GM12873 (cell line): ENCODE data around the gene VEGFA.

Source experiments
- TF ChIP-seq, protein P1 (sequence below): IDR thresholded peaks from 2 replicates; pipeline ENCODE4 v1.5.1; 2012; ENCODE audit warnings: low read depth, mild to moderate bottlenecking, moderate library complexity, low read length, control low read depth; ENCODE audit not compliant: insufficient read depth; ENCODE audit errors: missing control alignments

Gene VEGFA

DNA sequence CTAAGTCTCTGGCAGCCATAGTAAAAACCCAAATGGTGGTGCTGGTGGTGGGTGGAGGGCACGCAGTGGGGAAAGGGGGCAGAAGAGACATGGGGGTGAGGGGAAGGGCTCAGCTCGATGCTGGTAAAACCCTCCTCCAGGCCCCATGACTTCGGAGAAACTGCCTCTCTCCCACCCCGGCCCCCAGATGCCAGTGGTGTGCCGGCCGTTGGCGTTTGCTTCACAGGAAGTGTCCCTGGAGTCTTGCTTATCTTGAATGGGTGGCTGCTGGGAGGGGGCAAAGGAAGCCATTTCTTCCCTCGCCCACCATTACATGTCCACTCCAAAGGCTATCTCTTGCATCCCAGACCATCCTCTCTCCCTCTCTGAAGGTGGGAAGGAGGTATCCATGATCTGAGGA, 25.4 kb downstream of the VEGFA start:
- TF ChIP-seq, protein P1, sequence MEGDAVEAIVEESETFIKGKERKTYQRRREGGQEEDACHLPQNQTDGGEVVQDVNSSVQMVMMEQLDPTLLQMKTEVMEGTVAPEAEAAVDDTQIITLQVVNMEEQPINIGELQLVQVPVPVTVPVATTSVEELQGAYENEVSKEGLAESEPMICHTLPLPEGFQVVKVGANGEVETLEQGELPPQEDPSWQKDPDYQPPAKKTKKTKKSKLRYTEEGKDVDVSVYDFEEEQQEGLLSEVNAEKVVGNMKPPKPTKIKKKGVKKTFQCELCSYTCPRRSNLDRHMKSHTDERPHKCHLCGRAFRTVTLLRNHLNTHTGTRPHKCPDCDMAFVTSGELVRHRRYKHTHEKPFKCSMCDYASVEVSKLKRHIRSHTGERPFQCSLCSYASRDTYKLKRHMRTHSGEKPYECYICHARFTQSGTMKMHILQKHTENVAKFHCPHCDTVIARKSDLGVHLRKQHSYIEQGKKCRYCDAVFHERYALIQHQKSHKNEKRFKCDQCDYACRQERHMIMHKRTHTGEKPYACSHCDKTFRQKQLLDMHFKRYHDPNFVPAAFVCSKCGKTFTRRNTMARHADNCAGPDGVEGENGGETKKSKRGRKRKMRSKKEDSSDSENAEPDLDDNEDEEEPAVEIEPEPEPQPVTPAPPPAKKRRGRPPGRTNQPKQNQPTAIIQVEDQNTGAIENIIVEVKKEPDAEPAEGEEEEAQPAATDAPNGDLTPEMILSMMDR, result no peak

DNA sequence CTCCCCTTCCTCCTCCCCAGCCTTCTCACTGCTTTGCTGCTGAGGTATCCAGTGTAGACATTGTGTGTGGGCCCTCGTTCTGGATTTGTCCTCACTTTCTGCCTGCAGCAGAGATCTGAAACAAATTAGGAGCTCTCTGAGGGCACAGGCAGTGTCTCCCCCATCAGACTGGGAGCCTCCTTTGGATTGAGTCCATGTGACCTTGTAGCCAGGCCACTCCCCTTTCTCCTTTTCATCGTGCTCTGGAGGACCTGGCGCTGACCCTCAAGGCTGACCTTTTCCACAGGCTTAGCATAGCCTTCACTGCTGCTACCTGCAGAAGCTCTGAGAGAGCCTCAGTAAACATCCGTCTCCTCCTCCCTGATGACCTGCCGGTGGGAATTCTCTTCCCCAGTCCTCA, 26.2 kb downstream of the VEGFA start:
- TF ChIP-seq, protein P1, result no peak

DNA sequence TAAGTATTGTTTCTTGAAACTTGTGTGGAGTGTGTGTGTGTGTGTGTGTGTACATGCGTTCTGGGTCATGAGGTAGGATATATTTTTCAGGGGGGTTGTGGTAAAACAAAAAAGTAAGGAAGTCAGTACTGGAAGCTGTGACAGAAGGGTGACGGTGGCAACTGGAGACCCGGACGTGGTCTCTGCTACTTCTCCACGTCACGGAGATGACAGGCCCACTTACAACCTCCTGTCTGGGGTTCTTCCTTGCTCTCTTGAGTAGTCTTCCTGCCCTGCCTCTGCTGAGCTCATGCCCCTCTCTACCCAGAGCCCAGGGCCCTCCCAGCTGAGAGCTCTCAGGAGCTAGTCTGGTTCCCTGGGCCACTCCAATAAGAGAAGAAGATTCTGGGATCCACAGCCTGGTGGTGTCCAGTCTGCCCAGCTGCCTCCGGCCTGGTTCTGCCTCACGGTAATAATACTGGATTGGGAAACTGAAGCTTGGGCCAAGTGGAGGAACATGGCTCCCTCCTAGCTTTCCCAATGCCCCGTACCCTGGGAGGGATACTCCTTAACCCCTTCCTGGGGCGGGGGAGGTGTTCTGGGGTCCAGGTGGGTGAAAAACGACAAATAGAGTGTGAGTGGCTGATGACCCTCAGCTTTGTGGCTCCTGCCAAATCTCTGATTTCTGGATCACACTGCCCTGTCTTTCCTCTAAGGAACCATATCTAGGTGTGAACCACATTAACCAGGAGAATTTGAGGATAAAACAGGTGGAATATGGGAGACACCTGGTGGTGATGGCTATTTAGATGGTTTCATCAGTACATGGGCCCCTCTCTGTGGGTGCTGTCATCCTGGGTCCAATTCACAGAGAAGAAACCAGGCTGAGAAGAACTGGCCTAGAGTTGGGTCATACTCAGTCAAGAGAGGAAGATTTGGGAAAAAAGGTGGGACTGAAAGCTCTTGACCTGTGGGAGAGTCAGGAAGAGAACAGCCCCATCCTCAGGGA, 27.2 kb downstream of the VEGFA start:
- TF ChIP-seq, protein P1, result no peak

DNA sequence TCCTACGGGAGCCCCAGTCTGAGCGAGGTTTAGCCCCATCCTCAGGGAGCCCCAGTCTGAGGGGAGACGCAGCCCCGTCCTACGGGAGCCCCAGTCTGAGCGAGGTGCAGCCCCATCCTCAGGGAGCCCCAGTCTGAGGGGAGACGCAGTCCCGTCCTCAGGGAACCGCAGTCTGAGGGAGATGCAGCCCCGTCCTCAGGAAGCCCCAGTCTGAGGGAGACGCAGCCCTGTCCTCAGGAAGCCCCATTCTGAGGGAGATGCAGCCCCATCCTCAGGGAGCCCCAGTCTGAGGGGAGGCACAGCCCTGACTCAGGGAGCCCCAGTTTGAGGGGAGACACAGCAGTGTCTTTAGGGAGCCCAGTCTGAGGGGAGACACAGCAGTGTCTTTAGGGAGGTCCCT, 27.9 kb downstream of the VEGFA start:
- TF ChIP-seq, protein P1, result no peak

DNA sequence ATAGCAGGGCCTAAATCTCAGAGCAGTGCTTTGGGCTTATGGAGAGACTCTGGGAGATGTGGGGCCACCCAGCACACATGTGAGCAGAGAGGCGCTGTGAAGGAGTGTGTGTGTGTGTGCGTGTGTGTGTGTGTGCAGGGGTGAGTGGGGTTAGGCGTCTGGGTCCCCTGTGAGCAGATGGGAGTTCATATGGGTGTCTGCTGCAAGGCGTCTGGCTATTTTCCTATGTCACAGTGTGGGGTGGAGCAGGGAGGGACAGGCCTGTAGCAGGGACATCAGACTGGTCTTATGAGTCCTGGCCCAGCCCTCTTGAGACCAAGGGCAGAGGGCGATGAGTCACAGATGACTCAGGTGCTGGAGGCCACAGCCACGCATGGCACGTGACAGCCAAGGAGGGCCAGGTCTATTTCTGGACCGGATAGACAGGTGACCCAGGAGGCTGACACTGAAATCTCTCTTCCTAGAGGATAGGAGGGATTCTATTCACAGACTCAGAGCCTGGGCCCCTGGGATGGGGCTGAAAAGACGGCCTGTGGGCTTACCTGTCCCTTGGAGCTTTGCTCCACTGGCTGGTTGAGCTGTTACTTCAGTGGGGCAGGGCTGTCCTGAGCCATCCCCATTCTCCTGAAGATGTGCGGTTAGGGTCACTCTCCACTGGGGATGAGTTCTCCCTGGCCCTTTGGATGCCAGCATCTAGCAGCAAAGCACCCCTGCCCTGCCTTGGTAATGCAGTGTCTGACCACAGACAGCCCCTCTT, 28.9 kb downstream of the VEGFA start:
- TF ChIP-seq, protein P1, result no peak

DNA sequence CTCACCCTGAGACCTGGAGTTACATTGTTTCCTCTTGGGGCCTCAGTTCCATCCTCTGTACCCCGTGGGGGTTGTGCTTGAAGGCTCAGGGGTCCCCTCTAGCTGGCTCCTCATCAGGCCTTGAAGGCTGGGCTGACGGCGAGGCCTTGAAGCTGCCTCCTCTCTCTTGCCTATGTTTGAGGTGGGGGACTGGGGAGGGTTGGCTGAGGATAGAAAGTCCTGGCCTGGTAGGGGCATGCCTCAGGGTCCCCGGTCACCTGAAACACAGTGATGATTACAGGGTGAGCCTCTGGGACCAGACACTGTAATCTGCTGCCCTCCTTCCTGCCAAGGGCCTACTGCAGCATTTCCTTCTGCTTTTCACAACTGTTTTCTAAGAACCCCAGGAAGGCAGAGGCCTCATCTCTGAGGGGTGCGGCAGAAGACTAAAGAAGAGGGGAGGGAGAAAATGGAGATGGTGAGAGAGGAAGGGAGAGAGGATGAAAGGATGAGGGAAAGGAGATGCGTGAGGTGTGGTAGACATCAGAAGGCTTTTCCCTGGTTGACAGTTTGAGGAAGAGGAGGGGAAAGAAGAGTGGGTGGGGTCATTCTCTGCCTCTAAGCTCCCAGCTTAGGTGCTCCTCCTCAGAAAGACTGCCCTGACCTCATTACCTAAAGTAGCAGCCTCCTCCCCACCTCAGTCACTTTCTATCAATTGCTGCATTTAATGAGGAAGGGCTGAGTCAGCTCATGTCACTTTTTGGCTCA, 29.7 kb downstream of the VEGFA start:
- TF ChIP-seq, protein P1, result no peak

DNA sequence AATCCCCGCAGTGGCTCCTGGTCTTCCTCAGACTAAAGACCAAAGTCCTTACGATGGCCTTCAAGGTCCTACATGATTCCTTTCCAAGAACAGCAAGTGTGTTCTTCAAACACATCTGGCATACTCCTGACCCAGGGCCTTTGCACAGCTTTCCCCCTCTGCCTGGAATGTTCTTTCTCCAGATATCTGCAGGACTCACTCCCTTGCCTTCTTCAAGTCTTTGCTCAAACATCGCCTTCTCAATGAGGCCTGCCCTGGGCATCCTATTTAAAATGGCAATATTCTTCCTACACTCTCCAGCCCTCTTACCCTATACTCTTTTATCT, 30.2 kb downstream of the VEGFA start:
- TF ChIP-seq, protein P1, result no peak
